GM12891 (cell line): ENCODE data around the gene MAZ.
A peak's percentile ranks its signal among the peaks of the same experiment; 100 is the strongest.

ENCODE experiments used
- POLR2A ChIP-seq: IDR thresholded peaks from 2 replicates; pipeline ENCODE4 v1.6.1; 2011; ENCODE audit warnings: low read depth, low read length, control low read depth
- POLR2AphosphoS5 ChIP-seq: IDR thresholded peaks from 2 replicates; pipeline ENCODE4 v1.6.1; 2011; ENCODE audit warnings: low read depth, low read length, control low read depth
- SPI1 ChIP-seq: IDR thresholded peaks from 2 replicates; pipeline ENCODE4 v1.6.1; 2011; ENCODE audit warnings: low read depth, low read length, control low read depth

GRCh38 chr16:29815793-29816693 is 9.7 kb downstream of the MAZ start, which contains the start of gene PAGR1:
- peak; percentile 66 for TF ChIP-seq SPI1
- TF ChIP-seq POLR2AphosphoS5, result peak; percentile 85
- peak; percentile 86 for TF ChIP-seq POLR2A
